IPS-15b (cell line): ENCODE measurements around the gene PIF1.
A peak's percentile ranks its signal among the peaks of the same experiment; 100 is the strongest.

Experiments
- H3K27me3 ChIP-seq: one replicate; pipeline ENCODE4 v1.6.1; 2013; ENCODE audit warnings: low read length; ENCODE audit not compliant: control insufficient read depth, insufficient read depth
- H3K36me3 ChIP-seq: one replicate; pipeline ENCODE4 v1.6.1; 2013; ENCODE audit warnings: low read length; ENCODE audit not compliant: control insufficient read depth, insufficient read depth
- H3K4me1 ChIP-seq: one replicate; pipeline ENCODE4 v1.6.1; 2013; ENCODE audit warnings: mild to moderate bottlenecking, low read length; ENCODE audit not compliant: control insufficient read depth, insufficient read depth
- H3K4me3 ChIP-seq: one replicate; pipeline ENCODE4 v1.5.1; 2013; ENCODE audit warnings: low read depth, low read length
- H3K9ac ChIP-seq: one replicate; pipeline ENCODE4 v1.6.1; 2013; ENCODE audit warnings: low read depth, mild to moderate bottlenecking, low read length
- H3K9me3 ChIP-seq: one replicate; pipeline ENCODE4 v1.6.1; 2013; ENCODE audit warnings: mild to moderate bottlenecking, low read length; ENCODE audit not compliant: control insufficient read depth, insufficient read depth

PIF1 gene

GRCh38 chr15:64779630-64780029 lies 45.8 kb downstream of the PIF1 start:
- Histone ChIP-seq H3K4me1 (peaks cover 24% of the 10 kb centered on the region), H3K4me3 (no peak overlapping the region), H3K9me3 (no peaks in the 10 kb centered on the region), H3K9ac (no peak overlapping the region), H3K36me3 (no peaks in the 10 kb centered on the region), H3K27me3 (no peaks in the 10 kb centered on the region)

DNA sequence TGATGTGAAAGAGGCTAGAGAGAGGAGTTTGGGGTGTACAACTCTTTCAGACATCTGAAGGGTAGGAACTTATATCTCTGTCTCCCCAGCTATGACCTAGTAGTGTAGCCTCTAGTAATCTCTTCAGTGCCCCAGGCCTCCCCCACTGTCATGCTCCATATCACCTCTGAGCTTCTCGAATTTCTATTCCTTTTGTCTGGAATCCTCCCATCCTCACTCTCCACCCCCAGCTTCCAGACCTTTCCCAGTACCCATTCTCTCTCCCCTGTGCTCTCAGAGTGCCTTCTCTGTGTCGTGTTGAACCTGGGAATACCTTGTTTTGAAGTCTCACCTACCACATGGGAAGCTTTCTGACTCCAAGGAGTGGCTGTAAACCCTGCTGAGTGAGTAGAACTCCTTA lies 46.4 kb downstream of the PIF1 start:
- Histone ChIP-seq H3K9ac (no peak overlapping the region), H3K27me3 (no peaks in the 10 kb centered on the region), H3K36me3 (peaks cover 3% of the 10 kb centered on the region), H3K9me3 (no peaks in the 10 kb centered on the region), H3K4me3 (no peak overlapping the region), H3K4me1 (peaks cover 24% of the 10 kb centered on the region)

DNA sequence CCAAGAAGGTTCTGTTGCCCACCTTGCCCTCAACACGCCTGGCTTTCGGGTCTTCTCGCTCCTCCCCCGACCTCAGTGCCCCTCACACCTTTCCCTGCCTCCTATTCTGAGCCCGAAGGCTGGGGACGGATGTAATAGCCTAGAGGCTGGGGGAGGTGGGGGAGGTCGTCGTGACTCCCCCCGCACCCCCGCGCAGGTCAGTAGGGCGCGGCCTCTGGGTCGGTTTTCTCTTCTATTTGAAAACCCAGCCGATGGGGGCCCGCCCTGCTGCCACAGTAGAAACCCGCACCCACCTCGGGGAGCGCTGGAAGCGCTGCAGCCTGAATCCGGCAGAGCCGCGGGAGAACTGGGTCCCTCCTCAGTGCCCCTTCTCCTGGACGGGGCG lies 49.1 kb downstream of the PIF1 start:
- no peaks in the 10 kb centered on the region for H3K9me3 ChIP-seq
- H3K4me1 ChIP-seq: peaks cover 32% of the 10 kb centered on the region
- H3K4me3 ChIP-seq: peak overlapping the region; percentile 74
- peaks cover 5% of the 10 kb centered on the region for H3K36me3 ChIP-seq
- peak overlapping the region; percentile 60 for H3K9ac ChIP-seq
- no peaks in the 10 kb centered on the region for H3K27me3 ChIP-seq

- H3K4me3 ChIP-seq: peak within 1 kb of the TSS; percentile 94
- no peaks in the 10 kb centered on the region for H3K27me3 ChIP-seq
- peak within 1 kb of the TSS; percentile 89 for H3K9ac ChIP-seq
- H3K4me1 ChIP-seq: peaks cover 30% of the 10 kb centered on the region
- H3K9me3 ChIP-seq: no peaks in the 10 kb centered on the region
- peaks cover 5% of the 10 kb centered on the region for H3K36me3 ChIP-seq
These were observed 49.7 kb downstream of the PIF1 start, which contains the start of gene RBPMS2 for GRCh38 chr15:64775551-64776401. Gene RBPMS2 (minus strand): TSS chr15:64775589. CDS start chr15:64775319, 270 bp downstream.

- peak overlapping the region; percentile 89 for H3K9ac ChIP-seq
These were observed 50.6 kb downstream of the PIF1 start for GRCh38 chr15:64774629-64775493.

DNA sequence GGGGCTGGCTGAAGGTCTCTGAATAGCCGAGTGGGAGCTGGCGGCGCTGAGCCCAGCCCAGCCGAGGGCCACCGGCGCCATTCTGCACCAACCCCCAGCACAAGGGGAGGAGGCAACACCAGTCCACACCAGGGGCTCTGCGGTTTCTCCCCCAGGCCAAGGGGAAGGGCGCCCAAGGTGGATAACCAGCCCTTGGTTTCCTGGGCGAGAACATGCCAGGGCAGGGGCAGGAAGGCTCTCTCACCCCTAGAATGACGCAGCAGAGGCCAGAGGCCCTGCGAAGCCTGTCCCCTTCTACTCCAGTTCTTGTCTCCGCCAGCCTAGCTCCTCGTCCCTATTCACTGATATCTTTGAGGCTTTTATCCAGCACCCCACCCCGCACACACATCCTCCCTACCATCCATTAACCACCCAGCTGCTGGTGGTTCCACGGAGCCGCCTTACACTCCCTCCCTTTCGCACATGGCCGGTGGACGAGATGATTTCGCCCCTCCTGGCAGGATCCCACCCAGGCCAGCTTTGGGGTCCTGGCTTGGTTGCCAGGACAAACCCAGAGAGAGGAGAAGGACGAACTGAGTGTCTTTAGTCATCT lies 51.3 kb downstream of the PIF1 start:
- peaks cover 25% of the 10 kb centered on the region for H3K4me1 ChIP-seq
- H3K36me3 ChIP-seq: peaks cover 5% of the 10 kb centered on the region
- no peaks in the 10 kb centered on the region for H3K27me3 ChIP-seq
- H3K9me3 ChIP-seq: no peaks in the 10 kb centered on the region
- peak overlapping the region; percentile 89 for H3K9ac ChIP-seq
- H3K4me3 ChIP-seq: peak overlapping the region; percentile 94

More at GRCh38 chr15:64774629-64775493, 50.6 kb downstream of the PIF1 start:
- H3K36me3 ChIP-seq: peaks cover 5% of the 10 kb centered on the region
- H3K9me3 ChIP-seq: no peaks in the 10 kb centered on the region
- H3K4me3 ChIP-seq: peak overlapping the region; percentile 94
- peaks cover 28% of the 10 kb centered on the region for H3K4me1 ChIP-seq
- no peaks in the 10 kb centered on the region for H3K27me3 ChIP-seq

DNA sequence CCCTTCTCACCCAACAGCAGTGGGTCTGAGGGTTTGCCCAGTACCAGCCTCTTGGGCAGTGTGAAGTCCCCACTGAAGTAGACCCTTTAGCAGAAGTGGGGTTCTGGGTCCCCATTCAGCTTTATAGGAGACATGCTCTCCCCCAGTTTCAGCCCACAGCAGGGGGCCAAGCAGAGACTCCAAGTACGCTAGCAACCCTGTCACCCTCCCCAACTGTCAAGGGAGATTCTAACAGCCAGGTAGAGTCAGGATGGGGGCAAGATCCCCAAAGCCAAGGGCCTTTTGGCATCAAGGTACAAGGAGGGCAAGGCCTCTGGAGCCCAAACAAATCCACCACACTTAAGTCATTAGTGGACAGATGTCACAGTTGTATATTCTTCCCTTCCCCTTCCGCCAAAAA lies 51.8 kb downstream of the PIF1 start:
- Histone ChIP-seq H3K27me3 (no peaks in the 10 kb centered on the region), H3K4me3 (peak overlapping the region; percentile 94), H3K9ac (peak overlapping the region; percentile 89), H3K9me3 (no peaks in the 10 kb centered on the region), H3K4me1 (peaks cover 23% of the 10 kb centered on the region), H3K36me3 (peaks cover 5% of the 10 kb centered on the region)

- H3K27me3 ChIP-seq: no peaks in the 10 kb centered on the region
- peaks cover 23% of the 10 kb centered on the region for H3K4me1 ChIP-seq
- no peaks in the 10 kb centered on the region for H3K9me3 ChIP-seq
- H3K36me3 ChIP-seq: peaks cover 5% of the 10 kb centered on the region
- H3K9ac ChIP-seq: no peak overlapping the region
- H3K4me3 ChIP-seq: peak overlapping the region; percentile 94
These were observed 52.5 kb downstream of the PIF1 start for GRCh38 chr15:64772964-64773363.

DNA sequence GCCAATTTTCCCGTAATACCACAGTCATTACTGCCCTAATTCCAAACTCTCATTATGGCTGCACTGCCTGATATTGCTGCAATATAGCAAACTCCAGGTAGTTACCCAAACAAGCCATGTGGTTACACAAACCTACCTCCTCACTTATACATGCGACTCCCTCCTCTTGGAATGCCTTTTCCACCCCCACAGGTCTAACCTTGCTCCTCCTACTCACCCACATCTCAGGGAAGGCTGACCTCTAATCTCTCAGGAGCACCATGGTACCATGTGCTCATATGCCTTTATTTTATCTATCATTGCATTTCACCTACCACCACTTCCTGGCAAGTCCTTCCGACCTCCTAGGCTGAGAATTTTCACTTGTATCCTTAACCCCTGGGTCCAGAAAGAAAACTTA lies 53.0 kb downstream of the PIF1 start:
- Histone ChIP-seq H3K27me3 (no peaks in the 10 kb centered on the region), H3K9me3 (no peaks in the 10 kb centered on the region), H3K4me3 (peak overlapping the region; percentile 94), H3K9ac (no peak overlapping the region), H3K4me1 (peaks cover 23% of the 10 kb centered on the region), H3K36me3 (peaks cover 5% of the 10 kb centered on the region)

GRCh38 chr15:64770626-64771025 lies 54.8 kb downstream of the PIF1 start:
- no peaks in the 10 kb centered on the region for H3K9me3 ChIP-seq
- peaks cover 5% of the 10 kb centered on the region for H3K36me3 ChIP-seq
- peaks cover 18% of the 10 kb centered on the region for H3K4me1 ChIP-seq
- no peak overlapping the region for H3K4me3 ChIP-seq
- H3K27me3 ChIP-seq: no peaks in the 10 kb centered on the region
- H3K9ac ChIP-seq: no peak overlapping the region

DNA sequence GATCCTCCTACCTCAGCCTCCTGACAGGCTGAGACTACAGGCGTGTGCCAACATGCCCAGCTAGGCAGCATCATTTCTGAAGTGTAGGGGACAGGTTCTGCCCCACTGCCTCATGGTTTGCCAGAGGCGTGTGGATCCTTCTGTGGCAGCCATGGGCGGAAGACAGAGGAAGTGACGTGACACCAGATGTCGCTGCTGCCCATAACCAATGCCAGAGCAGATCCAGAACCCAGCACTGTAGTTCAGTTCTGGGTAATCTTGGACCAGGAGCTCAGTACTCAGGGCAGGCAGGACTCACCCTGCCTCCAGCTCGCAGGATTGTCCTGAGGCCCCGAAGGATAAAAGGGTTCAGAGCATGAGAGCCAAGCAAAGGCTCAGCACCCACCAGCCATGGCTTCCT lies 58.2 kb downstream of the PIF1 start:
- Histone ChIP-seq H3K27me3 (no peaks in the 10 kb centered on the region), H3K36me3 (no peaks in the 10 kb centered on the region), H3K9me3 (no peaks in the 10 kb centered on the region), H3K4me1 (peaks cover 3% of the 10 kb centered on the region), H3K9ac (no peak overlapping the region), H3K4me3 (no peak overlapping the region)
